HG02970 (cell line): Measurements from ENCODE around the gene AQP12A.
"Not testable (repeated sequence)": the region's sequence is repeated elsewhere in the genome, so short reads cannot be mapped to it uniquely, and the experiment has no call there.

ENCODE experiments used
- ATAC-seq: cut with Tn5 transposase; IDR thresholded peaks from one replicate; pipeline ENCODE4 v1.9.1; 2021; ENCODE audit warnings: mild to moderate bottlenecking, moderate library complexity, moderate number of reproducible peaks; ENCODE audit not compliant: unreplicated experiment, low FRiP score

AQP12A gene

GRCh38 chr2:240655931-240656886 is 35.5 kb upstream of the AQP12A start:
- ATAC-seq: no peak

GRCh38 chr2:240659883-240660282 is 31.8 kb upstream of the AQP12A start:
- ATAC-seq: not testable (repeated sequence)

- ATAC-seq: no peak
Measured at GRCh38 chr2:240662681-240663080, 29.0 kb upstream of the AQP12A start.

DNA sequence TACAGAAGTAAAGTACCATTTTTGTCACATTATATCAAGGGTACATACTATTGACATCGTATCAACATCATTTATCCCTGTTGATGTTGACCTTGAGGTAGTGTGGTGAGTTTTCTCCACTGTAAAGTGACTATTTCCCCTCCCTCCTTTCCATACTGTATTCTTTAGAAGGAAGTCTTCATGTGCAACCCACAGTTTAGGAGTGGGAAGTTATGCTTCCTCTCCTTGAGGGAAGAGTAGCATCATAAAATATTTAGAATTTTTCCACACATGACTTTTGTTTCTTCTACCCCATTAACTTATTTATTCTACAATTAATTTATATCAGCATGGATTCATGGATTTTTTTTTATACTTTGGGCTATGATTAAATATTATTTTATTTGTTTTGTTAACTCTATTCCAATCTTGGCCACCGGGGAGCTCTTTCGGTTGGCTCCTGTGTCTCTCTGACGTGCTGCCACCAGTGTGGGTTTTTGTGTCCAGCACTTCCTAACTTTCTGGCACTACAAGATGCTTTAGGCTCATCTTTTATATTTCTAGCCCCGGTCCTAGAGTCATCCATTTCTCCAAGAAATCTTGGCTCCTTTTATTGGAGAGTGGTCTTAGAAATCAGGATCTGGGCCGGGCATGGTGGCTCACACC is 28.0 kb upstream of the AQP12A start:
- ATAC-seq: no peak

GRCh38 chr2:240664622-240665021 is 27.0 kb upstream of the AQP12A start:
- ATAC-seq: no peak

GRCh38 chr2:240670402-240670801 is 21.3 kb upstream of the AQP12A start:
- ATAC-seq: no peak

GRCh38 chr2:240670950-240671349 is 20.7 kb upstream of the AQP12A start:
- ATAC-seq: no peak

DNA sequence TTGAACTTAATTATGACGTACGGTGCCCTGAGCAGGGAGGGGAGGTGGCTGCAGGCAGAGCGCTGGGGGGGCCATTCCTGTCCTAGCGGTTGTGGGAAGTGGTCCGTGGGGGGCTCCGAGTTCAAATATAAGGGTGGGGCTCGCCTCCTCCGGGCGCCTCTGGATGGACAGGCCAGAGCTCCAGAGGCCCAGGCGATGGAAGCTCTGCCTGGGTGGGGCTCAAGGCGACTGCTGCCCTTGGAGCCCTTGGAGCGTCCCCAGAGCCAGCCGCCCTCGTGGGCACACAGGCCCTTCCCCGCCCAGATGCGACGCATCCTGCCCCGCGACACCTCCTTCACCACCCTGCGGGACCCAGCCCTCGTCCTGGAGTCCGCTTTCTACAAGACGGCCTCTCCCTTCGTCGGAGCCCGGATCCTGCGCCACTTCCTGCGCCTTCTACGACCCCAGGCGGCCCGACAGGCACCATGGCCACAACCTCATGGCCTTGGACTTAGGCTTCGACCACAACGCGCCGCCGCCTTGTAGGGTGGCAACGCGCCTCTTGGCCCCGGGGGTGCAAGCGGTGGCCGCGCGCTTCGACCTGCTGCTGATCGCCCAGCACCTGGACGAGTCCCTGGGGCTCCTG is 19.5 kb upstream of the AQP12A start:
- ATAC-seq: no peak

DNA sequence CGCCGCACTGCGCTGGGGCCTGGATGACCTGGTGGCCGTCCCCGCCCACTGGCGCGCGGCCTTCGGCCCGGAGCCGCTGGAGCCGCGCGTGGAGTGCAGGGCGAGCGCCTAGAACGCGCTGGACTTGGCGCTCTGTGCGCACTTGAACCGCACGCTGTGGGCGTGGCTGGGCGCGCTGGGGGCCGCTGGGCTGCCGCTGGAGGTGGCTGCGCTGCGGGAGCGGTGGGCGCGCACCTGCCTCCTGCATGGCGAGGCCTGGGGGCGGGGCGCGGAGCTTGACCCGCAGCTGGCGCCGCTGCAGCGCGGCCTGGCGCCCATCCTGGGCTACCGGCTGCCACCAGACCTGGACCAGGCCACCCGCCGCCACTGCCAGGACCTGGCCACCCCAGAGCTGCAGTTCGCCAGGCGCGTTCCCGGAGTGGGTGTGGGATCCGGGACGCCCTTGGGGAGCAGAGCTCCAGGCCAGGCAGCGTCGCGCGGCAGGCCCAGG is 18.9 kb upstream of the AQP12A start:
- no peak for ATAC-seq

- ATAC-seq: not testable (repeated sequence)
Measured at GRCh38 chr2:240674461-240675184, 17.0 kb upstream of the AQP12A start.

GRCh38 chr2:240675345-240675744 is 16.3 kb upstream of the AQP12A start:
- ATAC-seq: not testable (repeated sequence)

- not testable (repeated sequence) for ATAC-seq
Measured at GRCh38 chr2:240678043-240678442, 13.6 kb upstream of the AQP12A start.

GRCh38 chr2:240678909-240679308 is 12.8 kb upstream of the AQP12A start:
- not testable (repeated sequence) for ATAC-seq

- ATAC-seq: not testable (repeated sequence)
Measured at GRCh38 chr2:240680185-240680584, 11.5 kb upstream of the AQP12A start.

- ATAC-seq: not testable (repeated sequence)
Measured at GRCh38 chr2:240682431-240683224, 9.0 kb upstream of the AQP12A start, which contains the start of gene AQP12B. Gene AQP12B, minus strand, starts transcription at chr2:240682885. Its CDS starts 48 bp downstream, at chr2:240682837.

GRCh38 chr2:240683329-240683979 is 8.2 kb upstream of the AQP12A start:
- ATAC-seq: not testable (repeated sequence)

- not testable (repeated sequence) for ATAC-seq
Measured at GRCh38 chr2:240683980-240684728, 7.5 kb upstream of the AQP12A start.

GRCh38 chr2:240685771-240686371 is 5.8 kb upstream of the AQP12A start:
- ATAC-seq: no peak
